K562 (cell line): ENCODE data around the gene GFI1B. TPM values are rescaled to one million over a fixed set of nuclear protein-coding genes. Genes with fewer than 3 reads are reported as not detected.
A peak's percentile ranks its signal among the peaks of the same experiment; 100 is the strongest.

Source experiments
- ERF ChIP-seq: fragments of 450-650 bp; formaldehyde crosslinking; IDR thresholded peaks from 2 replicates; pipeline ENCODE4 v1.4.0; 2020; ENCODE audit warnings: mild to moderate bottlenecking, mixed read lengths
- MTA3 ChIP-seq: fragments of 450-650 bp; formaldehyde crosslinking; IDR thresholded peaks from 2 replicates; pipeline ENCODE4 v1.6.1; 2017; ENCODE audit warnings: mild to moderate bottlenecking, borderline replicate concordance
- RBM15 ChIP-seq: fragments of 200-400 bp; formaldehyde crosslinking; IDR thresholded peaks from 2 replicates; pipeline ENCODE4 v1.6.1; 2018; ENCODE audit warnings: mild to moderate bottlenecking, low read length, moderate library complexity; ENCODE audit not compliant: insufficient read depth
- RUNX1 ChIP-seq: sonication (generic); IDR thresholded peaks from 2 replicates; pipeline ENCODE4 v1.6.1; 2016; ENCODE audit warnings: antibody characterized with exemption, low read depth
- SMARCC2 ChIP-seq: fragments of 450-650 bp; IDR thresholded peaks from 2 replicates; pipeline ENCODE4 v1.6.1; 2017; ENCODE audit warnings: antibody characterized with exemption, moderate library complexity, mild to moderate bottlenecking, low read depth
- SUPT5H ChIP-seq: fragments of 450-650 bp; IDR thresholded peaks from 2 replicates; pipeline ENCODE4 v1.6.1; 2016
- TAF7 ChIP-seq: fragments of 450-650 bp; IDR thresholded peaks from 2 replicates; pipeline ENCODE4 v1.6.1; 2016; ENCODE audit warnings: missing genetic modification characterization, missing compliant biosample characterization
- TCFL5 ChIP-seq: fragments of 250-450 bp; sonication (Bioruptor Pico); conservative IDR thresholded peaks from 2 replicates; pipeline ENCODE4 v1.6.1; 2021; ENCODE audit warnings: mild to moderate bottlenecking, moderate library complexity, matching md5 sums
- XRCC5 ChIP-seq: fragments of 200-400 bp; formaldehyde crosslinking; IDR thresholded peaks from 2 replicates; pipeline ENCODE4 v1.6.1; 2017; ENCODE audit warnings: low read depth, mild to moderate bottlenecking, low read length
- ZNF174 ChIP-seq: fragments of 250-450 bp; sonication (Bioruptor Pico); IDR thresholded peaks from 2 replicates; pipeline ENCODE4 v1.4.0; 2020; ENCODE audit warnings: mild to moderate bottlenecking
- ZNF584 ChIP-seq: fragments of 200-800 bp; sonication (Bioruptor generic); IDR thresholded peaks from 2 replicates; pipeline ENCODE4 v1.6.1; 2016; ENCODE audit warnings: low read depth, mild to moderate bottlenecking, missing genetic modification characterization, missing compliant biosample characterization
- ZNF668 ChIP-seq: fragments of 250-450 bp; sonication (Bioruptor Pico); IDR thresholded peaks from 2 replicates; pipeline ENCODE4 v1.8.0; 2022; ENCODE audit warnings: mild to moderate bottlenecking, inconsistent platforms
- ZNF696 ChIP-seq: fragments of 250-450 bp; sonication (Bioruptor Pico); conservative IDR thresholded peaks from 2 replicates; pipeline ENCODE4 v1.4.0; 2020; ENCODE audit warnings: mild to moderate bottlenecking, moderate library complexity
- ZSCAN29 ChIP-seq: fragments of 450-650 bp; IDR thresholded peaks from 2 replicates; pipeline ENCODE4 v1.6.1; 2017
- polyA plus RNA-seq, 8 experiments: library from polyadenylated mRNA; depleted of rRNA in 4 of 8; stranded (reverse) in 5 of 8; unstranded in 3 of 8; fragments of >200 nt; fragmentation: Nextera tagmentation in 2 of 8; fragmentation: Illumina TruSeq in 1 of 8; extraction: Ambion mirVana in 2 of 8; extraction: Trizol in 1 of 8; gene quantifications; 2 replicates each; pipeline versions ENCODE4 v1.2.1 to v1.2.3, GENCODE V29; 2011 to 2014; ENCODE audit warnings: inconsistent platforms in 1 of 8, missing spikeins in 1 of 8
- total RNA-seq, 7 experiments: library from RNA; depleted of rRNA in 6 of 7; stranded (reverse); fragments of >200 nt in 6 of 7; fragmentation: Illumina TruSeq in 2 of 7; extraction: Trizol in 2 of 7; gene quantifications; 2 replicates each; pipeline versions ENCODE4 v1.2.1 to v1.2.3, GENCODE V29; 2011 to 2021; ENCODE audit warnings: low replicate concordance in 1 of 7
- TF ChIP-seq, protein P1 (sequence below), 2 experiments: fragments of 450-650 bp in 1 of 2; sonication (generic) in 1 of 2; formaldehyde crosslinking in 1 of 2; IDR thresholded peaks; 2 replicates each; pipeline versions ENCODE4 v1.7.1 to v1.9.0; 2016 to 2022; ENCODE audit warnings: inconsistent platforms in 1 of 2, mild to moderate bottlenecking in 1 of 2, missing genetic modification reagents in 1 of 2
- TF ChIP-seq, protein P2 (sequence below): IDR thresholded peaks from 2 replicates; pipeline ENCODE4 v1.6.1; 2011; ENCODE audit not compliant: insufficient read length; ENCODE audit errors: extremely low read depth
- TF ChIP-seq, protein P3 (sequence below): fragments of 450-650 bp; formaldehyde crosslinking; IDR thresholded peaks from 2 replicates; pipeline ENCODE4 v1.4.0; 2020; ENCODE audit warnings: mild to moderate bottlenecking, moderate library complexity

The GFI1B gene
- total and polyA plus RNA-seq, 9 of the 15 experiments (the other 6 are each of a cell fraction or from before 2014, with no cell fraction given), result 8.0 to 75.7 (median 34.5) TPM

DNA sequence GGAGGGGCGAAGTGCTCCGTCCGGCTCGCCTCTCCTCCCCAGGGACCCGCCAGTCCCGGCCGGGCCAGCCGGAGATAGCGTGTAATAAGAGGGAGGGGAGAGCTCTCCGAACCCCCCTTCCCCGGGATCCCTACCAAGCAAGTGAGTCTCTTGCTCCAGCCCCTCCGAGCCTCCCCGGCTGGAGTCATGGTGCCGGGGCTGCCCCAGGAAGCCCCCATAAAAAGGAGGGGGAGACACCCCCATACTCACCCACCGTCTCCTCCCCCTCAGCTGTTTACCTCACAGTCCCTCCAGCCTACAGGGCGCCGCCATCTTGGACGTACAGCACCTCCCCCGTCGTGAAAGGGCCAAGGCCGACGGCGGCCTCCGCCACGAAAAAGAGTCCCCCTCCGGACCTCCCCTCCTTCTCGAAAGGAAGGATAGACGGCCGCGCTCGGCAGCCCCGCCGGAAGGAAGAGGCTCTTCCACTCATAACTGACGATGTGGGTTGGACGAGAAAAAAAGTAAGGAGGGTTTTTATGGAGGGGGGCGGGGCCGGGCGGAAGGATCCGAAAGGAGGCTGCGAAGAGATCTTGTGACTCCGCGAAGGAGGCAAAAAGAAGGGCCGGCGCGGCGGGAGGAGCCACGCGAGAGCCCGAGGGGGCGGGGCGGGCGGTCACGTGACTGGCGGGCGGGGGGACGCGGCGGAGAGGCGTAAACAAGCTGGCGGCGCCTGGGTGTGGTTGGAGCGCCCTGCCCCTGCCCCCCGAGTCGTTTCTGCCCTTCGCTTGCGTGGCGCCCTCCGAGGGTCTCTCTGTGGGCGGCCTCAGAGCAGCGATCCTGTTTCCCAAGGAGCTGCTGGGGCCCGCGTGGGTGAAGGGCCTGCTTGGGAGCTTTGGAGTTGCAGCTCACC lies 34.0 kb upstream of the GFI1B start, which contains the start of gene TSC1 (continued):
- TF ChIP-seq, protein P1, sequence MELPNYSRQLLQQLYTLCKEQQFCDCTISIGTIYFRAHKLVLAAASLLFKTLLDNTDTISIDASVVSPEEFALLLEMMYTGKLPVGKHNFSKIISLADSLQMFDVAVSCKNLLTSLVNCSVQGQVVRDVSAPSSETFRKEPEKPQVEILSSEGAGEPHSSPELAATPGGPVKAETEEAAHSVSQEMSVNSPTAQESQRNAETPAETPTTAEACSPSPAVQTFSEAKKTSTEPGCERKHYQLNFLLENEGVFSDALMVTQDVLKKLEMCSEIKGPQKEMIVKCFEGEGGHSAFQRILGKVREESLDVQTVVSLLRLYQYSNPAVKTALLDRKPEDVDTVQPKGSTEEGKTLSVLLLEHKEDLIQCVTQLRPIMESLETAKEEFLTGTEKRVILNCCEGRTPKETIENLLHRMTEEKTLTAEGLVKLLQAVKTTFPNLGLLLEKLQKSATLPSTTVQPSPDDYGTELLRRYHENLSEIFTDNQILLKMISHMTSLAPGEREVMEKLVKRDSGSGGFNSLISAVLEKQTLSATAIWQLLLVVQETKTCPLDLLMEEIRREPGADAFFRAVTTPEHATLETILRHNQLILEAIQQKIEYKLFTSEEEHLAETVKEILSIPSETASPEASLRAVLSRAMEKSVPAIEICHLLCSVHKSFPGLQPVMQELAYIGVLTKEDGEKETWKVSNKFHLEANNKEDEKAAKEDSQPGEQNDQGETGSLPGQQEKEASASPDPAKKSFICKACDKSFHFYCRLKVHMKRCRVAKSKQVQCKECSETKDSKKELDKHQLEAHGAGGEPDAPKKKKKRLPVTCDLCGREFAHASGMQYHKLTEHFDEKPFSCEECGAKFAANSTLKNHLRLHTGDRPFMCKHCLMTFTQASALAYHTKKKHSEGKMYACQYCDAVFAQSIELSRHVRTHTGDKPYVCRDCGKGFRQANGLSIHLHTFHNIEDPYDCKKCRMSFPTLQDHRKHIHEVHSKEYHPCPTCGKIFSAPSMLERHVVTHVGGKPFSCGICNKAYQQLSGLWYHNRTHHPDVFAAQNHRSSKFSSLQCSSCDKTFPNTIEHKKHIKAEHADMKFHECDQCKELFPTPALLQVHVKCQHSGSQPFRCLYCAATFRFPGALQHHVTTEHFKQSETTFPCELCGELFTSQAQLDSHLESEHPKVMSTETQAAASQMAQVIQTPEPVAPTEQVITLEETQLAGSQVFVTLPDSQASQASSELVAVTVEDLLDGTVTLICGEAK (IDR thresholded peaks at IDR 0.05), result peak; percentile 83
- TF ChIP-seq, protein P1 (CRISPR knock-in tag; IDR thresholded peaks at IDR 0.05), result peak; percentile 42; the same call in 1 of the 2 replicates
- TF ChIP-seq TCFL5 (CRISPR knock-in tag) (no peak), TAF7 (tag) (peak; percentile 100), ZNF696 (CRISPR knock-in tag) (no peak), ZNF584 (CRISPR knock-in tag) (no peak), SMARCC2 (0 out of 2 replicates have a peak, but pooled peaks have one; percentile 31), XRCC5 (peak; percentile 99), ZNF174 (CRISPR knock-in tag) (no peak), SUPT5H (peak; percentile 74), RUNX1 (no peak), RBM15 (no peak), MTA3 (peak; percentile 98), ZNF668 (CRISPR knock-in tag) (no peak), ERF (CRISPR knock-in tag) (no peak), ZSCAN29 (0 out of 2 replicates have a peak, but pooled peaks have one; percentile 46)
- TF ChIP-seq, protein P2, sequence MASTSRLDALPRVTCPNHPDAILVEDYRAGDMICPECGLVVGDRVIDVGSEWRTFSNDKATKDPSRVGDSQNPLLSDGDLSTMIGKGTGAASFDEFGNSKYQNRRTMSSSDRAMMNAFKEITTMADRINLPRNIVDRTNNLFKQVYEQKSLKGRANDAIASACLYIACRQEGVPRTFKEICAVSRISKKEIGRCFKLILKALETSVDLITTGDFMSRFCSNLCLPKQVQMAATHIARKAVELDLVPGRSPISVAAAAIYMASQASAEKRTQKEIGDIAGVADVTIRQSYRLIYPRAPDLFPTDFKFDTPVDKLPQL, result no peak
- TF ChIP-seq, protein P3, sequence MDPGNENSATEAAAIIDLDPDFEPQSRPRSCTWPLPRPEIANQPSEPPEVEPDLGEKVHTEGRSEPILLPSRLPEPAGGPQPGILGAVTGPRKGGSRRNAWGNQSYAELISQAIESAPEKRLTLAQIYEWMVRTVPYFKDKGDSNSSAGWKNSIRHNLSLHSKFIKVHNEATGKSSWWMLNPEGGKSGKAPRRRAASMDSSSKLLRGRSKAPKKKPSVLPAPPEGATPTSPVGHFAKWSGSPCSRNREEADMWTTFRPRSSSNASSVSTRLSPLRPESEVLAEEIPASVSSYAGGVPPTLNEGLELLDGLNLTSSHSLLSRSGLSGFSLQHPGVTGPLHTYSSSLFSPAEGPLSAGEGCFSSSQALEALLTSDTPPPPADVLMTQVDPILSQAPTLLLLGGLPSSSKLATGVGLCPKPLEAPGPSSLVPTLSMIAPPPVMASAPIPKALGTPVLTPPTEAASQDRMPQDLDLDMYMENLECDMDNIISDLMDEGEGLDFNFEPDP, result no peak
